GM12892 (cell line): Measurements from ENCODE around the gene NAA60.

ENCODE experiments used
- POLR2A ChIP-seq: IDR thresholded peaks from 2 replicates; pipeline ENCODE4 v1.6.1; 2011; ENCODE audit warnings: low read depth, low read length, control low read depth
- POLR2AphosphoS5 ChIP-seq: IDR thresholded peaks from 2 replicates; pipeline ENCODE4 v1.6.1; 2011; ENCODE audit warnings: low read depth, low read length, control low read depth
- TAF1 ChIP-seq: IDR thresholded peaks from 2 replicates; pipeline ENCODE4 v1.6.1; 2011; ENCODE audit warnings: low read depth, mild to moderate bottlenecking, control low read depth, low read length, borderline replicate concordance

DNA sequence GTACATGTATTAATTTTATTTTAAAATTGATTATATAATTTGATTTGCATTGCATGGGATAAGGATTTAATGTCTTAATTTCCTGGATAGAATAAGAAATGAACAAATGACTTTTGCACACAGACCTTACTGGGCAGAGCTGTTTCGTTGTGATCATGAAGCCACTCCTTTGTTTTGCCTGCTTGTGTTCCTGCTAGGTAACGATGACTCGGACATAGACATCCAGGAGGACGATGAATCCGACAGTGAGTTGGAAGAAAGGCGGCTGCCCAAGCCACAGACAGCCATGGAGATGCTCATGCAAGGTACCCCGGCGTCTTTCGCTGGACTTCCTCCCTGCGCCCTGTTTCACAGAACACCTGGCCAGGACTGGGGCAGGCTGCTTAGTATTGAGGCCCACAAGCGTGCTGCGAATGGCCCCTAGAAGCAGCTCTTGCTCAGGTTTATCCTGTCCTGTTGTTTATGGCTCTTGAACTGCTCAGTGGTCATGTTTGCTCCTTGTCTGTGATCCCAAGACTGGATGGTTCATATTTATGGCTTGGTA is 87.0 kb downstream of the NAA60 start:
- TF ChIP-seq POLR2A (no peak), POLR2AphosphoS5 (no peak), TAF1 (no peak)
